GM04503 (cell line): ENCODE measurements around the gene ATG9B.

ENCODE experiments used
- DNase-seq: peaks from one replicate; pipeline ENCODE4 v3.0.0-alpha.2; 2012; ENCODE audit warnings: low read depth

The ATG9B gene

DNA sequence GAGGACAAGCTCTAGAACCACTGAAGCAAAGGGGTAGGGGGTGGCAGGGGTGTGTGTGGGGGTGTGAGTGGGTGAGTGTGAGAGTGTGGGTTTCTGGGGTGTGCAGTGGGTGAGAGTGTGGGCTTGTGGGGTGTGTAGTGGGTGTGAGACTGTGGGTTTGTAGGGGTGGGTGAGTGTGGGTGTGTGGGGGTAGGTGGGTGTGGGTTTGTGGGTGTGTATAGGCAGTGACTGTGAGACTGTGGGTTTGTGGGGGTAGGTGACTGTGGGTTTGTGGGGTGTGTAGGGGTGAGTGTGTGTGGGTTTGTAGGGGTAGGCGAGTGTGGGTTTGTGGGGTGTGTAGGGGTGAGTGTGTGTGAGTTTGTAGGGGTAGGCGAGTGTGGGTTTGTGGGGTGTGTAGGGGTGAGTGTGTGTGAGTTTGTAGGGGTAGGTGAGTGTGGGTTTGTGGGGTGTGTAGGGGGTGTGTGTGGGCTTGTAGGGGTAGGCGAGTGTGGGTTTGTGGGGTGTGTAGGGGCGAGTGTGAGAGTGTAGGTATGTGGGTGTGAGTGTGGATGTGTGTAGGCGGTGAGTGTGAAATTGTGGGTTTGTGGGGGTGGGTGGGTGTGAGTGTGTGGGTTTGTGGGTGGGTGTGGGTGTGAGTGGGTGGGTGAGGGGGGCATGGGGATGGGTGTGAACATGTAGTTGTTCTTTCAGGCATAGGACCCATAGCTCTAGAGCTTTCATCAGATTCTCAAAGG, 24.6 kb downstream of the ATG9B start:
- no peak for DNase-seq

GRCh38 chr7:150999001-150999400, 25.3 kb downstream of the ATG9B start:
- DNase-seq = no peak

DNA sequence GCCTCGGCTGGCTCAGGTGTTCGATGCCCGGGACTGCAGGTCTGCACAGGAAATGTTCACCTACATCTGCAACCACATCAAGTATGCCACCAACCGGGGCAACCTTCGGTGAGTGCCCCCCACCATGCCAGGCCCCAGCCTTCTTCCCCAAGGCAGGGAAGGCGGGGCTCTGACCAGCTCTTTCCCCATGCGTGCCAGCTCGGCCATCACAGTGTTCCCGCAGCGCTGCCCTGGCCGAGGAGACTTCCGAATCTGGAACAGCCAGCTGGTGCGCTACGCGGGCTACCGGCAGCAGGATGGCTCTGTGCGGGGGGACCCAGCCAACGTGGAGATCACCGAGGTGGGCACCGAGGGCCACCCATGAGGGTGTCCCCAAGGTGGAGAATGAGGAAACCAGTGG, 26.0 kb downstream of the ATG9B start:
- no peak for DNase-seq

GRCh38 chr7:150997817-150998216, 26.5 kb downstream of the ATG9B start:
- DNase-seq = no peak

DNA sequence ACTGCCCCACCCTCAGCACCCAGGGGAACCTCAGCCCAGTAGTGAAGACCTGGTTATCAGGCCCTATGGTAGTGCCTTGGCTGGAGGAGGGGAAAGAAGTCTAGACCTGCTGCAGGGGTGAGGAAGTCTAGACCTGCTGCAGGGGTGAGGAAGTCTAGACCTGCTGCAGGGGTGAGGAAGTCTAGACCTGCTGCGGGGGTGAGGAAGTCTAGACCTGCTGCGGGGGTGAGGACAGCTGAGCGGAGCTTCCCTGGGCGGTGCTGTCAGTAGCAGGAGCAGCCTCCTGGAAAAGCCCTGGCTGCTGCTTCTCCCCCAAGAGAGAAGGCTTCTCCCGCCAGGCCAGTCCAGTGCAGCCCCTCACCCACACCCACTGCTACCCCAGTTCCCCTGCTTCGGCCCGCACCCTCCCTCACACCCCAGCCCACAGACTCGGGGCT, 27.2 kb downstream of the ATG9B start:
- DNase-seq = no peak

DNA sequence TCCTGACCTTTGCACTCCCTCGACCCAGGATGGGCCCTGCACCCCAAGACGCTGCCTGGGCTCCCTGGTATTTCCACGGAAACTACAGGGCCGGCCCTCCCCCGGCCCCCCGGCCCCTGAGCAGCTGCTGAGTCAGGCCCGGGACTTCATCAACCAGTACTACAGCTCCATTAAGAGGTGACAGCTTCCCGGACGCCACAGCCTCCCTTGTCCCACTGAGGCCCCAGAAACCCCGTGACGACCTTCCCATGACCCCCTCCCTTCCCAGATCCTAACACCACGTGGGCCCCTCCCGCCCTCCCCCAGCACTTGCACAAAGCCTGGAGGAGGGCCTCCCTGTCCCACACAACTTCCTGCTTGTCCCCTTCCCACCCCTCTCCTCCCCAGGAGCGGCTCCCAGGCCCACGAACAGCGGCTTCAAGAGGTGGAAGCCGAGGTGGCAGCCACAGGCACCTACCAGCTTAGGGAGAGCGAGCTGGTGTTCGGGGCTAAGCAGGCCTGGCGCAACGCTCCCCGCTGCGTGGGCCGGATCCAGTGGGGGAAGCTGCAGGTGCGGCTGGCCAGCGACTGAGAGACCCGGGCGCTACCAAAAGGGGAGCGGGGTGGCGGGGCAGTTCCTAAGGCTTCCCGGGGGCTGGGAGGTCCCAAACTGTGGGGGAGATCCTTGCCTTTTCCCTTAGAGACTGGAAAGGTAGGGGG, 27.8 kb downstream of the ATG9B start:
- DNase-seq = no peak

GRCh38 chr7:150994838-150995510, 29.3 kb downstream of the ATG9B start:
- no peak for DNase-seq

DNA sequence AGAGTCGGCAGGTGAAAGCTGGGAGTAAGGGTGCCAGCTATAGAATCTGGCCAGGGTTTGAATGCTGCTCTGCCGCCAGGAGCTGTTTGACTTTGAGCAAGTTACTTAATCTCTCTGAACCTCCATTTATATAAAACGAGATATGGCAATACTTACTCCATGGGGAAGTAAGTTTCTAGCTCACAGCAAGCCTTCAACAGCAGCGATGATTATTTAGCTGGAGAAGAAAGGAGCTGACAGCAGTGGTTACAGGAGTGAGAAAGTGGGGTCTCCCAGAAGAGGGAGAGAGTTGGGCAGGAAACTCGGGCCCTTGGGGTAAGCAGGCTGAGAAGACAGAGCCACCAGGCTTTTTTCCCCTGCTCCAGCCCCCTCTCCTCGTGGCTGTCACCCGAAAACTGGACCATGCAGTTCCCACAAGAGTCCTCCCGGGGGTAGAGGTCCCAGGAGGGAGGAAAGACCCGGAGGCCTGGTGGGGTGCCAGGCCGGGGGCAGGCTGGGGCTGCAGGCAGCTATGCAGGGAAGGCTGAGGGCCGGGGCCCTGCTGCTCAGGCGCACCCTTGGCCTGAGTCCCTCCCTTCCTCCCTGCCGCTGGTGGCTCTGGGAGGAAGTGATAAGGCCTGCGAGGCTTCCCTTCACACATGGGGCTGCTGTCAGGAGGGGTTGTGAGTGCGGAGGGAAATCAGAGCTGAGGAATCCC, 30.0 kb downstream of the ATG9B start:
- no peak for DNase-seq

DNA sequence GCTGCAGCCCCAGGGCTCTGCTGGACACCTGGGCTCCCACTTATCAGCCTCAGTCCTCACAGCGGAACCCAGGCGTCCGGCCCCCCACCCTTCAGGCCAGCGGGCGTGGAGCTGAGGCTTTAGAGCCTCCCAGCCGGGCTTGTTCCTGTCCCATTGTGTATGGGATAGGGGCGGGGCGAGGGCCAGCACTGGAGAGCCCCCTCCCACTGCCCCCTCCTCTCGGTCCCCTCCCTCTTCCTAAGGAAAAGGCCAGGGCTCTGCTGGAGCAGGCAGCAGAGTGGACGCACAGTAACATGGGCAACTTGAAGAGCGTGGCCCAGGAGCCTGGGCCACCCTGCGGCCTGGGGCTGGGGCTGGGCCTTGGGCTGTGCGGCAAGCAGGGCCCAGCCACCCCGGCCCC, 30.8 kb downstream of the ATG9B start:
- DNase-seq = no peak

DNA sequence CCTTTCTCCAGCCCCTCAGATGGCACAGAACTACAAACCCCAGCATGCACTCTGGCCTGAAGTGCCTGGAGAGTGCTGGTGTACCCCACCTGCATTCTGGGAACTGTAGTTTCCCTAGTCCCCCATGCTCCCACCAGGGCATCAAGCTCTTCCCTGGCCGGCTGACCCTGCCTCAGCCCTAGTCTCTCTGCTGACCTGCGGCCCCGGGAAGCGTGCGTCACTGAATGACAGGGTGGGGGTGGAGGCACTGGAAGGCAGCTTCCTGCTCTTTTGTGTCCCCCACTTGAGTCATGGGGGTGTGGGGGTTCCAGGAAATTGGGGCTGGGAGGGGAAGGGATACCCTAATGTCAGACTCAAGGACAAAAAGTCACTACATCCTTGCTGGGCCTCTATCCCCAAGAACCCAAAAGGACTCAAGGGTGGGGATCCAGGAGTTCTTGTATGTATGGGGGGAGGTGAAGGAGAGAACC, 31.4 kb downstream of the ATG9B start:
- DNase-seq = no peak

DNA sequence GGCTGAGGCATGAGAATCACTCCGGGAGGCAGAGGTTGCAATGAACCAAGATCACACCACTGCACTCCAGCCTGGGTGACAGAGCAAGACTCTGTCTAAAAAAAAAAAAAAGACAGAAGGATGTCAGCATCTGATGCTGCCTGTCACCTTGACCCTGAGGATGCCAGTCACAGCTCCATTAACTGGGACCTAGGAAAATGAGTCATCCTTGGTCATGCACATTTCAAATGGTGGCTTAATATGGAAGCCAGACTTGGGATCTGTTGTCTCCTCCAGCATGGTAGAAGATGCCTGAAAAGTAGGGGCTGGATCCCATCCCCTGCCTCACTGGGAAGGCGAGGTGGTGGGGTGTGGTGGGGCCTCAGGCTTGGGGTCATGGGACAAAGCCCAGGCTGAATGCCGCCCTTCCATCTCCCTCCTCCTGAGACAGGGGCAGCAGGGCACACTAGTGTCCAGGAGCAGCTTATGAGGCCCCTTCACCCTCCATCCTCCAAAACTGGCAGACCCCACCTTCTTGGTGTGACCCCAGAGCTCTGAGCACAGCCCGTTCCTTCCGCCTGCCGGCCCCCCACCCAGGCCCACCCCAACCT, 32.1 kb downstream of the ATG9B start:
- DNase-seq = no peak

GRCh38 chr7:150990416-150991186, 33.7 kb downstream of the ATG9B start, which contains the start of gene NOS3:
Gene NOS3 (plus strand): TSS chr7:150991017. CDS start chr7:150993804, 2,787 bp downstream.
- DNase-seq = no peak

DNA sequence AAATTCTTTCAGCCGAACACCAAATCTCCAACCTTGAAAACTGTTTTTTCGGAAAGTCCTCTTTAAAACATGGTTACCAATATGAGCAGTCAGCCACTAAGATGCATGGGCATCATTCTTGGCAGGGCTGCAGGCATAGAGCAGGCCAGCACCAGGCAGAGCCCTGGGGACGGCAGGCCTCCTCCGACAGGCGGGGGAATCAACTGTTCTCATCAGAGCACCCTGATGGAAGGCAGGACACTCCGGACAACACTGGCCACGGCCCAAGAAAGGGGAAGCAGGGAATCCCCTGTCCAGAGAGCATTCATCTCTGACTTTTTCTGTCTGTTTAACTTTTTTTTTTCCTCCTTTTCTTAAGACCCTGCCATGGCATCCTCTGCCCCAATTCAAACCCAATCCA, 34.8 kb downstream of the ATG9B start:
- no peak for DNase-seq

DNA sequence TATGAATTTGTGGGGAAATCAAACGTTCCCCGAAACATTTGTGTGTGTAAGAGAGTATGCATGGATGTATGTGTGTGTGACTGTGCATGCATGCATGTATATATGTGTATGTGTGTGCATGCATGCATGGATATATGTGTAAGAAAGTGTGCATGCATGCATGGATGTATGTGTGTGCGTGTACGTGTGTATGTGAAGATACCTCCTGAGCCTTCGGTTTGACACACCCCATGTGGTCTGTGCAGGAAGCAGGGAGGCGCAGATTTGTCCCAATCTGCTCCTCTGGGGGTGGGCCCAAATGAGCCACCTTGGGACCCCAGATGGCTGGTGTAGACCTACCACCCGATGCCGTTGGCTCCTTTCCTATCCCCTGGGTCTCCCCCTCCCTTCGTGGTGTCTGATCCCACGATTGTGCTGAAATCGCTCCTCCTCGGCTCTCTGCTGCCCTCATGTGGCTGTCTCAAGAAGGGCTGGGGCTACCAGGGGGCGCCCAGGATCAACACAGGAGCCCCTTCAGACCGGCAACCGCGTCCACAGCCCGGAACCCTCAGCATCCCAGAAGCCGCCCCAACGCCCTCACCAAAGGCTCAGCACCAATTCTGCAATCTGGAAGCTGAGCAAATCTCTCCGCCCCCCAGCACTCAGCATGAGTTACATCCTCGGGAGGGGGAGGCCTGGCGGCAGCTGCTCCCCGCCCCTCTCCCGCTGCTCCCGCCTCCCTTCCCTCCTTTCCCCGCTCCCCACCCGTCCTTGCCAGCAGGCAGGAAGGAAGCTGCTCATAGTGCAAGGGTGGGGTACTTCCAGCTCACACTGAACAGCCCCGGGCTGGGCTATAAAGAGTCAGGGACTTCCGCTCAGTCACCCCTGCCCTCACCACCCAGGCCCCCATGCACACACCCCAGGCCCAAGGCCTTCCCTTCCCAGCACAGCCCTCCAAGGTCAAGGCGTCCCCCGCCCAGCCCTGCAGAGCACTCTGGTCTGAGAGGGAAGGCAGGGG, 35.8 kb downstream of the ATG9B start:
- no peak for DNase-seq

DNA sequence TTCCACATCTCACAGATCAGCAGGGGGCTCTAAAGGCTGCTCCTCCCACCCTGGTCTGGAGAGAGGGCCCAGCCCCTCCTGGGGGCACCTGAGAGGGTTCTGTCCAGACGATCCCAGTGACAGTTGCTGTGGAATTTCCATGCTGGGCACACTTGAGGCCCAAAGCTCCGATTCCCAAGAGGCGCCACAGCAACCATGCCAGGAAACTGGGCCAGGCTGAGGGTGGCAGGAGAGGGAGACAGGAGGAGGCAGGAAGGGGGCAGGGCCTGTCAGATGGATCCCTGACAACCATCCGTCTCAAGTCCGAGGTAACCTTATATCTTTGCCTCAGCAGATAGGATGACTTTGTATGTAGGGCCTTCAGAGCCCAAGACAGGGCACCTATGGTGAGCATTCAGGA, 37.7 kb downstream of the ATG9B start:
- DNase-seq = no peak

GRCh38 chr7:150986099-150986512, 38.2 kb downstream of the ATG9B start:
- no peak for DNase-seq

DNA sequence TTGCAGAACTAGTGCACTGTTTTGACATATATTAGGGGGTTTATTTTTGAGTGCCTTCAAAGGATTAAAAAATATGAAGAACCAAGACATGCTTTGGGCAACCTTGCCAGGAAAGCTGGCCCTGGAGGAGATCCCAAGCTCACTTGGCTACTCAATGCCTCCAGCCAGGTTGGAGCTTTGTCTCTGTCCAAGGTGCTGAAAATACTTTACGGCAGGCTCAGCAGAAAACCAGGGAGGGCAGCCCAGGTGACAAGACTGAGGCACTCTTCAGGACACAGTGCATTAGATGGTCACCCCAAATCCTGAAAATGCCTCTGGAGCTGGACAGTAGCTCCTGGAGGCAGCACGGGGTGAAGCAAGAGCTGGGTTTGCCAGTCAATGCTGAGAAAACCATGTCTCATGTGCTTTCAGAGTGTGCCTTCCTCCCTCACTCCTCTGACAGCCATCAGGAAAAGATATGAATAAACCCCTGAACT, 40.4 kb downstream of the ATG9B start:
- DNase-seq = no peak

- no peak for DNase-seq
These were observed 41.9 kb downstream of the ATG9B start for GRCh38 chr7:150982351-150982750.

- DNase-seq = no peak
These were observed 42.6 kb downstream of the ATG9B start for GRCh38 chr7:150981644-150982043.

DNA sequence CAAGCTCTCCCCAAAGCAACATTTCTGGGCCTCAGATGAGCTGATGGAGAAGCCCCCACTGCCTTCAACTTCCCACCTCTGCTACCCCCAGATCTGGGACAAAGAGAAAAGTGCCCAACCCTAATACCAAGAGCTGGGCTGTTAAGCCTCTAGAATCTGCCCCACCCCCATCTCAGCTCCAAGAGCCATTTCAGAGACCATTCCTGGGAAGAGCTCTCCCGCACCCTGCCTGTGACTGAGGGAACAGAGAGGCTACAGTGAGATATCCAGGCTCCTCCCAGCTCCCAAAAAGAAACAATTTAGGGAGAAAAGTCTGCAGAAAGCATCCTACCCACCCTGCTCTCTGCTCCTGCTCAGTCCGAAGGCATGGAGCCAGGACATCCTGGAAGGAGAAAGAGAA, 43.6 kb downstream of the ATG9B start:
- DNase-seq = no peak
